HepG2 (cell line): Measurements from ENCODE around the gene DUS2. TPM values are rescaled to one million over a fixed set of nuclear protein-coding genes. Genes with fewer than 3 reads are reported as not detected.

Experiments used
- ATAC-seq: fragments of 200-7000 bp; cut with Tn5 transposase; 3 replicates; pipeline ENCODE4 v1.9.1; 2020; ENCODE audit warnings: mild to moderate bottlenecking, moderate library complexity
- BruUV-seq: library from RNA; stranded (reverse); fragments of 400-500 nt; replicated peaks from 2 replicates; lab custom pipeline; 2021; lab: Mats Ljungman, UMichigan
- CTCF ChIA-PET: fragments of 300-600 bp; formaldehyde crosslinking; extraction: SDS; loops from one replicate; lab custom pipeline; 2021; ENCODE audit warnings: low total read pairs, inconsistent platforms, low intra/inter-chr PET ratio; lab: Yijun Ruan, JAX
- POLR2A ChIA-PET: fragments of 350-600 bp; sonication (Branson Sonifier 250); formaldehyde crosslinking; loops from one replicate; lab custom pipeline; 2020; ENCODE audit warnings: antibody characterized with exemption, inconsistent platforms; lab: Yijun Ruan, JAX
- DNase-seq: peaks from one replicate; pipeline ENCODE4 v3.0.0-alpha.2; 2015; ENCODE audit warnings: low spot score
- FAIRE-seq: peaks from 3 replicates; lab custom pipeline; 2011; peaks lifted over from hg19 to GRCh38; lab: Jason Lieb, UNC
- H2AFZ ChIP-seq: one replicate; pipeline ENCODE4 v1.6.1; 2011; ENCODE audit warnings: low read length, inconsistent platforms
- H3K27ac ChIP-seq: fragments of 300-600 bp; 3 replicates; pipeline ENCODE4 v1.8.0; 2011; ENCODE audit warnings: mixed run types, mild to moderate bottlenecking, mixed read lengths, low read length, inconsistent platforms; ENCODE audit not compliant: insufficient read depth; ENCODE audit errors: extremely low read length
- H3K27me3 ChIP-seq, 2 experiments: fragments of 200-600 bp in 1 of 2; 2 replicates in 1 of 2; 3 replicates in 1 of 2; pipeline versions ENCODE4 v1.6.0 to v1.8.0; 2011; ENCODE audit warnings: low read length in 2 of 2, mild to moderate bottlenecking in 2 of 2, moderate library complexity in 2 of 2, inconsistent platforms in 1 of 2; ENCODE audit not compliant: insufficient read depth in 2 of 2, control insufficient read depth in 1 of 2
- H3K36me3 ChIP-seq, 2 experiments: fragments of 200-600 bp in 1 of 2; replicated peaks in 1 of 2; 2 replicates in 1 of 2; 3 replicates in 1 of 2; pipeline versions ENCODE4 v1.5.1 to v1.8.0; 2011; ENCODE audit warnings: low read length in 2 of 2, inconsistent platforms in 1 of 2; ENCODE audit not compliant: insufficient read depth in 2 of 2, control insufficient read depth in 1 of 2
- H3K4me1 ChIP-seq: 2 replicates; pipeline ENCODE4 v1.5.1; 2012; ENCODE audit warnings: low read length, inconsistent platforms; ENCODE audit not compliant: insufficient read depth
- H3K4me2 ChIP-seq: 2 replicates; pipeline ENCODE4 v1.6.0; 2011; ENCODE audit warnings: low read depth, low read length, inconsistent platforms
- H3K4me3 ChIP-seq, 3 experiments: fragments of 200-600 bp in 1 of 3; sonication (generic), shearing (Covaris generic) in 1 of 3; replicated peaks in 1 of 3; 2 replicates each; pipeline ENCODE4 v1.5.1; 2011 to 2016; ENCODE audit warnings: low read length in 3 of 3, inconsistent platforms in 2 of 3, low read depth in 2 of 3, mild to moderate bottlenecking in 2 of 3, control low read depth in 1 of 3, mixed read lengths in 1 of 3; ENCODE audit not compliant: insufficient read depth in 1 of 3
- H3K79me2 ChIP-seq: one replicate; pipeline ENCODE4 v1.6.1; 2011; ENCODE audit warnings: low read length, inconsistent platforms; ENCODE audit not compliant: insufficient read depth
- H3K9ac ChIP-seq: 2 replicates; pipeline ENCODE4 v1.6.0; 2011; ENCODE audit warnings: mild to moderate bottlenecking, low read depth, low read length, inconsistent platforms; ENCODE audit not compliant: insufficient read depth
- H3K9me3 ChIP-seq: 2 replicates; pipeline ENCODE4 v1.5.1; 2012; ENCODE audit warnings: mild to moderate bottlenecking, low read length
- H4K20me1 ChIP-seq: 2 replicates; pipeline ENCODE4 v1.6.0; 2011; ENCODE audit warnings: inconsistent platforms, mild to moderate bottlenecking, low read length, moderate library complexity; ENCODE audit not compliant: insufficient read depth
- ATF7 ChIP-seq, 2 experiments: fragments of 450-650 bp in 1 of 2; sonication (generic) in 1 of 2; formaldehyde crosslinking in 1 of 2; IDR thresholded peaks; 2 replicates each; pipeline versions ENCODE4 v1.4.0 to v1.6.1; 2016 to 2020; ENCODE audit warnings: antibody characterized with exemption in 1 of 2, mild to moderate bottlenecking in 1 of 2, missing genetic modification reagents in 1 of 2
- CREM ChIP-seq, 2 experiments: sonication (generic) in 1 of 2; formaldehyde crosslinking in 1 of 2; IDR thresholded peaks; 2 replicates each; pipeline versions ENCODE4 v1.4.0 to v1.6.1; 2016 to 2020; ENCODE audit warnings: antibody characterized with exemption in 1 of 2, mild to moderate bottlenecking in 1 of 2, missing genetic modification reagents in 1 of 2
- ELF3 ChIP-seq: IDR thresholded peaks from 2 replicates; pipeline ENCODE4 v1.6.1; 2016; ENCODE audit warnings: missing genetic modification reagents, missing compliant biosample characterization
- HDAC1 ChIP-seq: sonication (generic); formaldehyde crosslinking; IDR thresholded peaks from 2 replicates; pipeline ENCODE4 v1.5.1; 2020; ENCODE audit warnings: mild to moderate bottlenecking, missing genetic modification reagents
- HMG20A ChIP-seq: IDR thresholded peaks from 2 replicates; pipeline ENCODE4 v1.6.1; 2016; ENCODE audit warnings: borderline replicate concordance
- IRF2 ChIP-seq: IDR thresholded peaks from 2 replicates; pipeline ENCODE4 v1.6.1; 2018; ENCODE audit warnings: missing genetic modification reagents, missing compliant biosample characterization
- JDP2 ChIP-seq: sonication (generic); formaldehyde crosslinking; IDR thresholded peaks from 2 replicates; pipeline ENCODE4 v1.8.1; 2022; ENCODE audit warnings: missing genetic modification reagents, borderline replicate concordance
- KMT2A ChIP-seq: sonication (generic); formaldehyde crosslinking; IDR thresholded peaks from 2 replicates; pipeline ENCODE4 v1.4.0; 2020; ENCODE audit warnings: missing genetic modification reagents
- MED8 ChIP-seq: sonication (generic); formaldehyde crosslinking; IDR thresholded peaks from 2 replicates; pipeline ENCODE4 v1.8.1; 2023; ENCODE audit warnings: mild to moderate bottlenecking, missing genetic modification reagents; ENCODE audit not compliant: insufficient replicate concordance
- MIXL1 ChIP-seq: IDR thresholded peaks from 2 replicates; pipeline ENCODE4 v1.6.1; 2016
- POLR2G ChIP-seq: fragments of 200-400 bp; formaldehyde crosslinking; IDR thresholded peaks from 2 replicates; pipeline ENCODE4 v1.6.1; 2018; ENCODE audit warnings: mild to moderate bottlenecking, low read depth, low read length, moderate library complexity
- SAP130 ChIP-seq: IDR thresholded peaks from 2 replicates; pipeline ENCODE4 v1.6.1; 2016; ENCODE audit warnings: low read depth
- TEAD2 ChIP-seq: sonication (generic); formaldehyde crosslinking; IDR thresholded peaks from 2 replicates; pipeline ENCODE4 v1.9.0; 2021; ENCODE audit warnings: missing genetic modification reagents
- TP53 ChIP-seq: sonication (generic); formaldehyde crosslinking; conservative IDR thresholded peaks from 2 replicates; pipeline ENCODE4 v1.4.0; 2020; ENCODE audit warnings: missing genetic modification reagents
- YY1 ChIP-seq: IDR thresholded peaks from 2 replicates; pipeline ENCODE4 v1.6.1; 2011; ENCODE audit warnings: low read length, low read depth, moderate library complexity, mild to moderate bottlenecking; ENCODE audit not compliant: insufficient read depth, insufficient replicate concordance
- ZFAT ChIP-seq: sonication (generic); formaldehyde crosslinking; conservative IDR thresholded peaks from 2 replicates; pipeline ENCODE4 v1.8.1; 2023; ENCODE audit warnings: missing genetic modification reagents, inconsistent platforms
- ZFP82 ChIP-seq: sonication (generic); formaldehyde crosslinking; IDR thresholded peaks from 2 replicates; pipeline ENCODE4 v1.5.1; 2020; ENCODE audit warnings: mild to moderate bottlenecking, missing genetic modification reagents, borderline replicate concordance
- ZNF317 ChIP-seq: sonication (generic); formaldehyde crosslinking; IDR thresholded peaks from 2 replicates; pipeline ENCODE4 v1.5.0; 2020; ENCODE audit warnings: mild to moderate bottlenecking, missing genetic modification reagents
- ZNF34 ChIP-seq: sonication (generic); formaldehyde crosslinking; IDR thresholded peaks from 2 replicates; pipeline ENCODE4 v1.4.0; 2020; ENCODE audit warnings: mild to moderate bottlenecking, missing genetic modification reagents, borderline replicate concordance
- ZNF460 ChIP-seq: sonication (generic); formaldehyde crosslinking; IDR thresholded peaks from 2 replicates; pipeline ENCODE4 v1.5.1; 2020; ENCODE audit warnings: missing genetic modification reagents, mild to moderate bottlenecking, borderline replicate concordance
- ZNF746 ChIP-seq: sonication (generic); formaldehyde crosslinking; IDR thresholded peaks from 2 replicates; pipeline ENCODE4 v1.8.0; 2022; ENCODE audit warnings: mild to moderate bottlenecking, missing genetic modification reagents
- WGBS: methylation state at CpG from one replicate; pipeline ENCODE4 v1.1.6; 2017; ENCODE audit warnings: low lambda C conversion rate; 5-methylcytosine and 5-hydroxymethylcytosine counted together
- in situ Hi-C: cut with HindIII; loops from 2 replicates; pipeline ENCODE4 v1.10.0; 2017; ENCODE audit warnings: low pct_unique_long_range_greater_than_20kb; ENCODE audit not compliant: extremely low pct_ligation_motif_present
- intact Hi-C: fragments of 100-400 bp; cut with micrococcal nuclease; formaldehyde crosslinking; loops from one replicate; pipeline ENCODE4 v1.10.0; 2022; ENCODE audit not compliant: unreplicated experiment
- polyA plus RNA-seq, 8 experiments: library from polyadenylated mRNA; depleted of rRNA in 3 of 8; stranded (reverse) in 7 of 8; unstranded in 1 of 8; fragments of >200 nt; fragmentation: Illumina TruSeq in 4 of 8; extraction: Trizol in 4 of 8; gene quantifications; 2 replicates each; pipeline versions ENCODE4 v1.2.1 to v1.2.3, GENCODE V29; 2011 to 2016; ENCODE audit warnings: low read depth in 4 of 8, missing spikeins in 1 of 8, mixed read lengths in 1 of 8; ENCODE audit not compliant: insufficient read depth in 1 of 8
- total RNA-seq, 5 experiments: library from RNA; depleted of rRNA; stranded (reverse); fragments of >200 nt; fragmentation: Illumina TruSeq; extraction: Trizol; gene quantifications; 2 replicates each; pipeline ENCODE4 v1.2.3, GENCODE V29; 2016; ENCODE audit warnings: low read depth in 1 of 5
- TF ChIP-seq, protein P1 (sequence below): sonication (generic); IDR thresholded peaks from 2 replicates; pipeline ENCODE4 v1.6.1; 2016; ENCODE audit warnings: low read depth, borderline replicate concordance
- TF ChIP-seq, protein P2 (sequence below): IDR thresholded peaks from 2 replicates; pipeline ENCODE4 v1.6.1; 2016; ENCODE audit warnings: low read depth, borderline replicate concordance
- TF ChIP-seq, protein P3 (sequence below): IDR thresholded peaks from 2 replicates; pipeline ENCODE4 v1.6.1; 2016; ENCODE audit warnings: mild to moderate bottlenecking

Gene DUS2
- total and polyA plus RNA-seq, 2 of the 13 experiments (the other 11 are each of a cell fraction or from before 2014, with no cell fraction given), result 17.8 to 25.1 TPM

GRCh38 chr16:68086336-68086841, 63.3 kb downstream of the DUS2 start:
- POLR2A ChIA-PET, result interaction anchor here (1.0 to 4.3 kb wide), 7 partner anchors 10 to 150 kb away, joined by 3 to 100 read pairs (median 26); partner anchors contain the start of genes DDX28, DUS2 and ESRP2
- DNase-seq, result peak; percentile 69
- Histone ChIP-seq H3K27ac (peak overlapping the region; percentile 78), H3K4me1 (peaks cover 67% of the 10 kb centered on the region), H3K36me3 (no peaks in the 10 kb centered on the region), H2AFZ (no peak overlapping the region), H3K9me3 (no peaks in the 10 kb centered on the region), H3K9ac (peak overlapping the region; percentile 93), H3K79me2 (peaks cover 57% of the 10 kb centered on the region), H4K20me1 (peaks cover 40% of the 10 kb centered on the region), H3K27me3 (no peaks in the 10 kb centered on the region; a peak in 1 of 5 replicates), H3K4me3 (peak overlapping the region; percentile 90 to 98 (median 94)), H3K4me2 (peak overlapping the region; percentile 89)
- FAIRE-seq, result peak; percentile 67
- WGBS, result 0% methylated on average over 6 of the region's 6 CpGs
- no peak for ATAC-seq
- BruUV-seq, result no TSS peak
- CTCF ChIA-PET, result no interaction called here
- in situ Hi-C loops, result loop anchor here (10.0 kb wide), 2 partner anchors 148 to 248 kb away; partner anchors contain the start of gene ESRP2
- intact Hi-C loops, result loop anchor here (5.0 to 10.0 kb wide), 3 partner anchors 41 to 1062 kb away; partner anchors contain the start of gene CBFB
- TF ChIP-seq TP53 (CRISPR knock-in tag), result no peak
- TF ChIP-seq, protein P1, sequence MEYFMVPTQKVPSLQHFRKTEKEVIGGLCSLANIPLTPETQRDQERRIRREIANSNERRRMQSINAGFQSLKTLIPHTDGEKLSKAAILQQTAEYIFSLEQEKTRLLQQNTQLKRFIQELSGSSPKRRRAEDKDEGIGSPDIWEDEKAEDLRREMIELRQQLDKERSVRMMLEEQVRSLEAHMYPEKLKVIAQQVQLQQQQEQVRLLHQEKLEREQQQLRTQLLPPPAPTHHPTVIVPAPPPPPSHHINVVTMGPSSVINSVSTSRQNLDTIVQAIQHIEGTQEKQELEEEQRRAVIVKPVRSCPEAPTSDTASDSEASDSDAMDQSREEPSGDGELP, result no peak
- 0 out of 2 replicates have a peak, but pooled peaks have one; percentile 37 for TF ChIP-seq MIXL1
- TF ChIP-seq CREM (IDR thresholded peaks at IDR 0.05), result no peak
- no peak for TF ChIP-seq CREM (CRISPR knock-in tag; IDR thresholded peaks at IDR 0.05)
- TF ChIP-seq ELF3 (CRISPR knock-in tag), result peak; percentile 51; the same call in 1 of the 2 replicates
- TF ChIP-seq YY1, result peak; percentile 13
- 0 out of 2 replicates have a peak, but pooled peaks have one; percentile 19 for TF ChIP-seq HMG20A
- TF ChIP-seq IRF2 (CRISPR knock-in tag), result no peak
- TF ChIP-seq ZNF317 (CRISPR knock-in tag), result 0 out of 2 replicates have a peak, but pooled peaks have one; percentile 18
- TF ChIP-seq TEAD2, result no peak
- no peak for TF ChIP-seq JDP2 (CRISPR knock-in tag)
- TF ChIP-seq, protein P2, sequence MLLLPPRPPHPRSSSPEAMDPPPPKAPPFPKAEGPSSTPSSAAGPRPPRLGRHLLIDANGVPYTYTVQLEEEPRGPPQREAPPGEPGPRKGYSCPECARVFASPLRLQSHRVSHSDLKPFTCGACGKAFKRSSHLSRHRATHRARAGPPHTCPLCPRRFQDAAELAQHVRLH (CRISPR knock-in tag), result no peak
- TF ChIP-seq ZFP82, result no peak
- TF ChIP-seq ATF7 (IDR thresholded peaks at IDR 0.05), result no peak
- TF ChIP-seq ATF7 (CRISPR knock-in tag; IDR thresholded peaks at IDR 0.05), result no peak
- TF ChIP-seq MED8 (CRISPR knock-in tag), result no peak
- TF ChIP-seq HDAC1, result no peak
- TF ChIP-seq KMT2A, result 0 out of 2 replicates have a peak, but pooled peaks have one; percentile 53
- 0 out of 2 replicates have a peak, but pooled peaks have one; percentile 49 for TF ChIP-seq ZNF34 (CRISPR knock-in tag)
- peak; percentile 58; the same call in 1 of the 2 replicates for TF ChIP-seq SAP130 (CRISPR knock-in tag)
- TF ChIP-seq, protein P3, sequence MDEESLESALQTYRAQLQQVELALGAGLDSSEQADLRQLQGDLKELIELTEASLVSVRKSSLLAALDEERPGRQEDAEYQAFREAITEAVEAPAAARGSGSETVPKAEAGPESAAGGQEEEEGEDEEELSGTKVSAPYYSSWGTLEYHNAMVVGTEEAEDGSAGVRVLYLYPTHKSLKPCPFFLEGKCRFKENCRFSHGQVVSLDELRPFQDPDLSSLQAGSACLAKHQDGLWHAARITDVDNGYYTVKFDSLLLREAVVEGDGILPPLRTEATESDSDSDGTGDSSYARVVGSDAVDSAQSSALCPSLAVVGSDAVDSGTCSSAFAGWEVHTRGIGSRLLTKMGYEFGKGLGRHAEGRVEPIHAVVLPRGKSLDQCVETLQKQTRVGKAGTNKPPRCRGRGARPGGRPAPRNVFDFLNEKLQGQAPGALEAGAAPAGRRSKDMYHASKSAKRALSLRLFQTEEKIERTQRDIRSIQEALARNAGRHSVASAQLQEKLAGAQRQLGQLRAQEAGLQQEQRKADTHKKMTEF, result no peak
- no peak for TF ChIP-seq ZNF460 (CRISPR knock-in tag)
- no peak for TF ChIP-seq ZFAT (CRISPR knock-in tag)
- TF ChIP-seq ZNF746 (CRISPR knock-in tag), result no peak
- no peak for TF ChIP-seq POLR2G
